Stomach (tissue), 9 donors: ENCODE results near the gene PPCDC. TPM values are rescaled to one million over a fixed set of nuclear protein-coding genes. Genes with fewer than 3 reads are reported as not detected.

Experiments used
- DNase-seq, 2 donors: peaks; one replicate each; pipeline versions ENCODE4 v3.0.0 to v3.0.0-alpha.2; 2013 to 2019
- H3K27ac ChIP-seq, 5 donors: fragments of 200-600 bp in 4 of 5; sonication (generic) in 4 of 5; one replicate each; pipeline ENCODE4 v1.5.1; 2013 to 2019; ENCODE audit warnings: mild to moderate bottlenecking in 1 of 5, moderate library complexity in 1 of 5
- H3K27me3 ChIP-seq, 3 donors: fragments of 200-600 bp; sonication (generic); one replicate each; pipeline ENCODE4 v1.5.1; 2017 to 2019; ENCODE audit warnings: mixed run types in 1 of 3
- H3K36me3 ChIP-seq, 4 donors: fragments of 200-600 bp; sonication (generic); 1 replicate in 3 of 4; 2 replicates in 1 of 4; pipeline ENCODE4 v1.5.1; 2016 to 2019
- H3K4me1 ChIP-seq, 4 donors: fragments of 200-600 bp; sonication (generic); one replicate each; pipeline ENCODE4 v1.5.1; 2016 to 2019
- H3K4me3 ChIP-seq, 4 donors: fragments of 200-600 bp; sonication (generic) in 3 of 4; one replicate each; pipeline ENCODE4 v1.5.1; 2016 to 2019; ENCODE audit warnings: mild to moderate bottlenecking in 1 of 4
- H3K9me3 ChIP-seq, 4 donors: fragments of 200-600 bp; sonication (generic); one replicate each; pipeline ENCODE4 v1.5.1; 2016 to 2019
- EP300 ChIP-seq: sonication (generic); formaldehyde crosslinking; IDR thresholded peaks from one replicate; pipeline ENCODE4 v1.6.1; 2017; ENCODE audit warnings: antibody characterized with exemption
- POLR2A ChIP-seq, 4 donors: fragments of 450-650 bp; IDR thresholded peaks; one replicate each; pipeline ENCODE4 v1.6.1; 2016; ENCODE audit warnings: antibody characterized with exemption in 4 of 4, control low read depth in 2 of 4, mild to moderate bottlenecking in 1 of 4, moderate library complexity in 1 of 4
- POLR2AphosphoS5 ChIP-seq, 3 donors: sonication (generic); formaldehyde crosslinking; IDR thresholded peaks; one replicate each; pipeline ENCODE4 v1.6.1; 2016; ENCODE audit warnings: antibody characterized with exemption in 3 of 3
- WGBS, 5 donors: extraction: QIAGEN DNeasy Blood & Tissue Kit in 3 of 5; methylation state at CpG; one replicate each; pipeline versions ENCODE4 v1.1.5 to v1.1.7; 2013 to 2018; 5-methylcytosine and 5-hydroxymethylcytosine counted together
- intact Hi-C: fragments of 100-400 bp; cut with DNase I; formaldehyde crosslinking; loops from one replicate; pipeline ENCODE4 v1.15.1; 2023; ENCODE audit warnings: low total_unique reads
- polyA plus RNA-seq, 3 donors: library from polyadenylated mRNA; stranded (reverse); fragments of 200-250 nt; gene quantifications; one replicate each; pipeline ENCODE4 v1.2.3, GENCODE V29; 2013
- total RNA-seq, 5 donors: library from RNA; depleted of rRNA; stranded (reverse); fragments of >200 nt; gene quantifications; one replicate each; pipeline versions ENCODE4 v1.1.0 to v1.2.3, GENCODE V29; 2014 to 2016
- TF ChIP-seq, protein P1 (sequence below), 7 experiments: fragments of 450-650 bp in 4 of 7; fragments of 200-600 bp in 3 of 7; sonication (generic) in 3 of 7; IDR thresholded peaks; one replicate each; pipeline ENCODE4 v1.5.1; 2016 to 2019; ENCODE audit warnings: antibody characterized with exemption in 7 of 7, control low read depth in 2 of 7, mild to moderate bottlenecking in 1 of 7
- donor health status: healthy with polysubstance abuse.
- donor health status: Bipolar disorder and iron deficiency.
- donor health status: healthy.

Gene PPCDC
- total and polyA plus RNA-seq, 8 donors: 3.2 to 74.1 (median 22.8) TPM

GRCh38 chr15:75001310-75001709, 22.1 kb upstream of the PPCDC start:
- Histone ChIP-seq H3K4me1 (peaks cover 9 to 28% (median 17%) of the 10 kb centered on the region in 4 donors), H3K9me3 (no peaks in the 10 kb centered on the region), H3K27ac (no peak overlapping the region), H3K4me3 (no peak overlapping the region), H3K36me3 (no peaks in the 10 kb centered on the region), H3K27me3 (peaks cover 0 to 27% (median 0%) of the 10 kb centered on the region in 3 donors)
- no peak for DNase-seq
- 73 to 87% (median 80%) methylated on average over 5 to 6 of the region's 6 CpGs for WGBS, 5 donors
- no peak for TF ChIP-seq POLR2A (IDR thresholded peaks at IDR 0.05)
- no peak for TF ChIP-seq EP300
- no peak for TF ChIP-seq POLR2AphosphoS5 (IDR thresholded peaks at IDR 0.05)
- TF ChIP-seq, protein P1, sequence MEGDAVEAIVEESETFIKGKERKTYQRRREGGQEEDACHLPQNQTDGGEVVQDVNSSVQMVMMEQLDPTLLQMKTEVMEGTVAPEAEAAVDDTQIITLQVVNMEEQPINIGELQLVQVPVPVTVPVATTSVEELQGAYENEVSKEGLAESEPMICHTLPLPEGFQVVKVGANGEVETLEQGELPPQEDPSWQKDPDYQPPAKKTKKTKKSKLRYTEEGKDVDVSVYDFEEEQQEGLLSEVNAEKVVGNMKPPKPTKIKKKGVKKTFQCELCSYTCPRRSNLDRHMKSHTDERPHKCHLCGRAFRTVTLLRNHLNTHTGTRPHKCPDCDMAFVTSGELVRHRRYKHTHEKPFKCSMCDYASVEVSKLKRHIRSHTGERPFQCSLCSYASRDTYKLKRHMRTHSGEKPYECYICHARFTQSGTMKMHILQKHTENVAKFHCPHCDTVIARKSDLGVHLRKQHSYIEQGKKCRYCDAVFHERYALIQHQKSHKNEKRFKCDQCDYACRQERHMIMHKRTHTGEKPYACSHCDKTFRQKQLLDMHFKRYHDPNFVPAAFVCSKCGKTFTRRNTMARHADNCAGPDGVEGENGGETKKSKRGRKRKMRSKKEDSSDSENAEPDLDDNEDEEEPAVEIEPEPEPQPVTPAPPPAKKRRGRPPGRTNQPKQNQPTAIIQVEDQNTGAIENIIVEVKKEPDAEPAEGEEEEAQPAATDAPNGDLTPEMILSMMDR (IDR thresholded peaks at IDR 0.05): no peak
- intact Hi-C loops: no loop called here

GRCh38 chr15:75002398-75002797, 21.0 kb upstream of the PPCDC start:
- Histone ChIP-seq H3K27me3 (peaks cover 0 to 16% (median 0%) of the 10 kb centered on the region in 3 donors), H3K4me3 (no peak overlapping the region), H3K4me1 (peaks cover 9 to 17% (median 10%) of the 10 kb centered on the region in 4 donors), H3K9me3 (no peaks in the 10 kb centered on the region), H3K36me3 (peaks cover 0 to 4% (median 0%) of the 10 kb centered on the region in 4 donors), H3K27ac (no peak overlapping the region)
- TF ChIP-seq POLR2A (IDR thresholded peaks at IDR 0.05) (no peak), POLR2AphosphoS5 (IDR thresholded peaks at IDR 0.05) (no peak), EP300 (no peak)
- TF ChIP-seq, protein P1 (IDR thresholded peaks at IDR 0.05): no peak
- no peak for DNase-seq
- intact Hi-C loops: no loop called here
- WGBS, 5 donors: 70 to 75% (median 72%) methylated on average over 7 of the region's 7 CpGs

DNA sequence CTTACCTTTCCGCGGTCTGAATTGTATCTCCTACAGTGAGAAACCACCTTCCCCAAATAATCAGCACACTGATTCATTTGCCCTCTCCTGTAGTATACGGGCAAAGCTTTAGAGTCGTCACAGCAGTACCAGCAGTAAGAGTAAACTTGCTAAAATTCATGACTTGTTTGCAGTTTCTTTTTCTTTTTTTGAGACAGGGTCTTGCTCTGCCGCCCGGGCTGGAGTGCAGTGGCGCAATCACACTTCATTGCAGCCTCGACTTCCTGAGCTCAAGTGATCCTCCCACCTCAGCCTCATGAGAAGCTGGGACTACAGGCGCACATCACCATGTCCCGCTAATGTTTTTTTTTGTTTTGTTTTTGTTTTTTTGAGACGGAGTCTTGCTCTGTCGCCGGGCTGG, 16.2 kb upstream of the PPCDC start:
- no peak for TF ChIP-seq POLR2A (IDR thresholded peaks at IDR 0.05)
- TF ChIP-seq POLR2AphosphoS5 (IDR thresholded peaks at IDR 0.05): no peak
- TF ChIP-seq, protein P1 (IDR thresholded peaks at IDR 0.05): no peak
- no peak for TF ChIP-seq EP300
- 83 to 93% (median 86%) methylated on average over 13 of the region's 13 CpGs for whole genome bisulfite sequencing, 5 donors
- DNase-seq: no peak
- Histone ChIP-seq H3K27ac (no peak overlapping the region), H3K4me3 (no peak overlapping the region), H3K36me3 (peaks cover 0 to 9% (median 0%) of the 10 kb centered on the region in 4 donors), H3K27me3 (no peaks in the 10 kb centered on the region), H3K9me3 (no peaks in the 10 kb centered on the region), H3K4me1 (no peaks in the 10 kb centered on the region)
- intact Hi-C loops: no loop called here

DNA sequence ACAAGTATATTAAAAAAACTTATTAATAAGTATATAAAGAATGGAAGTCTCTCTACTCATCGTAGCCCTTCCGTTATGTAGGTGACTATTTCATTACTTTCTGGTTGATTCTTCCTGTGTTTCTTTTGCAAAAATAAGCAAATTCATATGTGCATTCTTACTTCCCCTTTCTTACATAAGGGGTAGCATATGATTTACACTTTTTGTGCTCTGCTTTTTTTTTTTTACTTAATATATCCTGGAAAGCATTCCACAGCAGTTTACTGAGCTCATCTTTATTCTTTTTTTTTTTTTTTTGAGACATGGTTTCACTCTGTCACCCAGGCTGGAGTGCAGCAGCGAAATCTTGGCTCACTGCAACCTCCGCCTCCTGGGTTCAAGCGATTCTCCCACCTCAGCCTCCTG, 15.2 kb upstream of the PPCDC start:
- Histone ChIP-seq H3K4me1 (no peaks in the 10 kb centered on the region), H3K36me3 (peaks cover 0 to 19% (median 8%) of the 10 kb centered on the region in 4 donors), H3K27ac (peak overlapping the region in 1 of 5 donors; percentile 20), H3K9me3 (no peaks in the 10 kb centered on the region), H3K4me3 (no peak overlapping the region), H3K27me3 (no peaks in the 10 kb centered on the region)
- no peak for TF ChIP-seq POLR2AphosphoS5 (IDR thresholded peaks at IDR 0.05)
- TF ChIP-seq EP300: no peak
- TF ChIP-seq POLR2A (IDR thresholded peaks at IDR 0.05): no peak
- TF ChIP-seq, protein P1 (IDR thresholded peaks at IDR 0.05): no peak
- DNase-seq: no peak
- intact Hi-C loops: no loop called here
- WGBS, 5 donors: 73 to 85% (median 80%) methylated on average over 5 of the region's 5 CpGs
